HG03432 (cell line): Measurements from ENCODE around the gene NXPH2.
A peak's percentile ranks its signal among the peaks of the same experiment; 100 is the strongest.

Source experiments
- ATAC-seq: cut with Tn5 transposase; IDR thresholded peaks from one replicate; pipeline ENCODE4 v1.9.1; 2021; ENCODE audit warnings: mild to moderate bottlenecking, moderate library complexity; ENCODE audit not compliant: unreplicated experiment

Gene NXPH2

GRCh38 chr2:138779781-138780445 lies at the start of gene NXPH2:
TSS of gene NXPH2 (minus strand) at chr2:138780390. CDS start at chr2:138780241, 149 bp downstream.
- ATAC-seq: no peak

GRCh38 chr2:138829326-138829919 lies 49.2 kb upstream of the NXPH2 start:
- peak; percentile 65 for ATAC-seq

- ATAC-seq: peak; percentile 79
Observed at GRCh38 chr2:138827426-138828054, 47.4 kb upstream of the NXPH2 start.

GRCh38 chr2:138823666-138824065 lies 43.5 kb upstream of the NXPH2 start:
- ATAC-seq: no peak

GRCh38 chr2:138819964-138820363 lies 39.8 kb upstream of the NXPH2 start:
- ATAC-seq: no peak

- no peak for ATAC-seq
Observed at GRCh38 chr2:138818556-138818955, 38.4 kb upstream of the NXPH2 start.

- ATAC-seq: peak; percentile 70
Observed at GRCh38 chr2:138814123-138814898, 34.1 kb upstream of the NXPH2 start.

- no peak for ATAC-seq
Observed at GRCh38 chr2:138811431-138811830, 31.2 kb upstream of the NXPH2 start.

GRCh38 chr2:138794724-138795123 lies 14.5 kb upstream of the NXPH2 start:
- ATAC-seq: no peak

- peak; percentile 67 for ATAC-seq
Observed at GRCh38 chr2:138787053-138787666, 7.0 kb upstream of the NXPH2 start.

GRCh38 chr2:138782383-138782782 lies 2.2 kb upstream of the NXPH2 start:
- peak; percentile 51 for ATAC-seq

GRCh38 chr2:138780908-138781307 lies 718 bp upstream of the NXPH2 start:
- no peak for ATAC-seq

GRCh38 chr2:138780446-138780880 lies 273 bp upstream of the NXPH2 start:
- no peak for ATAC-seq

GRCh38 chr2:138779406-138779780 lies 797 bp downstream of the NXPH2 start:
- no peak for ATAC-seq

GRCh38 chr2:138777996-138778395 lies 2.2 kb downstream of the NXPH2 start:
- no peak for ATAC-seq

- no peak for ATAC-seq
Observed at GRCh38 chr2:138775736-138776135, 4.5 kb downstream of the NXPH2 start.

- ATAC-seq: no peak
Observed at GRCh38 chr2:138771534-138771933, 8.7 kb downstream of the NXPH2 start.

- ATAC-seq: no peak
Observed at GRCh38 chr2:138767101-138767500, 13.1 kb downstream of the NXPH2 start.

- ATAC-seq: no peak
Observed at GRCh38 chr2:138766464-138766863, 13.7 kb downstream of the NXPH2 start.

GRCh38 chr2:138763971-138764370 lies 16.2 kb downstream of the NXPH2 start:
- ATAC-seq: no peak

- no peak for ATAC-seq
Observed at GRCh38 chr2:138762533-138762932, 17.7 kb downstream of the NXPH2 start.
